ENCODE results near the gene RAB1A. TPM values are rescaled to one million over a fixed set of nuclear protein-coding genes. Genes with fewer than 3 reads are reported as not detected.
"Not testable (repeated sequence)": the region's sequence is repeated elsewhere in the genome, so short reads cannot be mapped to it uniquely, and the experiment has no call there.

RAB1A gene
- total RNA-seq, 2 experiments from 2014 or later = 71.8 to 75.8 TPM

DNA sequence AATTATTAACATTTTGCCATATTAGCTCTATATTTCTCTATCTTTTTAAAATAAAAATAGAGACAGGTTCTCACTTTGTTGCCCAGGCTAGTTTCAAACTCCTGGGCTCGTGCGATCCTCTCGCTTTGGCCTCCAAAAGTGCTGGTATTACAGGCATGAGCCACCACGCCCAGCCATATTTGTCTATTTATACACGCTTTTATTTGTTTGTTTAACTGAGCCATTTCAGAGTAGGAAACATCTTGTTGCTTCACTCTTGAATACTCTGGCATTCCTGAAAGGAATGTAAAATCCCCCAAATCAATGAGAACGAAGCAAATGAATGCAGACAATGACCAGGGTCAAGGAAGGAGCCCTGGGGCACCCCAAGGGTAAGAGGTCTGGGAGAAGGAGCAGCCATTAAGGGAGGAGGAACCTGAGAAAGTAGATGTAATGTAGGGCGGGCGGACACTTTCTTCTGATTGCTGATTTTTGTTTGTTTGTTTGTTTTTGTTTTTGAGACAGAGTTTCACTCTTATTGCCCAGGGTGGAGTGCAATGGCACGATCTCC lies 31.7 kb upstream of the RAB1A start:
- no peak for DNase-seq
- intact Hi-C loops (cut with micrococcal nuclease) = loop anchor here (10.0 kb wide), 1 partner anchor 257 kb away; no protein-coding TSS in a partner anchor
- no peak for ATAC-seq
- H3K27ac Mint-ChIP-seq = no peak overlapping the region
- no peaks in the 10 kb centered on the region for H3K36me3 Mint-ChIP-seq (ENCODE audit: low read depth)
- TF ChIP-seq, protein P1, sequence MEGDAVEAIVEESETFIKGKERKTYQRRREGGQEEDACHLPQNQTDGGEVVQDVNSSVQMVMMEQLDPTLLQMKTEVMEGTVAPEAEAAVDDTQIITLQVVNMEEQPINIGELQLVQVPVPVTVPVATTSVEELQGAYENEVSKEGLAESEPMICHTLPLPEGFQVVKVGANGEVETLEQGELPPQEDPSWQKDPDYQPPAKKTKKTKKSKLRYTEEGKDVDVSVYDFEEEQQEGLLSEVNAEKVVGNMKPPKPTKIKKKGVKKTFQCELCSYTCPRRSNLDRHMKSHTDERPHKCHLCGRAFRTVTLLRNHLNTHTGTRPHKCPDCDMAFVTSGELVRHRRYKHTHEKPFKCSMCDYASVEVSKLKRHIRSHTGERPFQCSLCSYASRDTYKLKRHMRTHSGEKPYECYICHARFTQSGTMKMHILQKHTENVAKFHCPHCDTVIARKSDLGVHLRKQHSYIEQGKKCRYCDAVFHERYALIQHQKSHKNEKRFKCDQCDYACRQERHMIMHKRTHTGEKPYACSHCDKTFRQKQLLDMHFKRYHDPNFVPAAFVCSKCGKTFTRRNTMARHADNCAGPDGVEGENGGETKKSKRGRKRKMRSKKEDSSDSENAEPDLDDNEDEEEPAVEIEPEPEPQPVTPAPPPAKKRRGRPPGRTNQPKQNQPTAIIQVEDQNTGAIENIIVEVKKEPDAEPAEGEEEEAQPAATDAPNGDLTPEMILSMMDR (IDR thresholded peaks at IDR 0.05) = no peak
- ChIA-PET CTCF (interaction anchor here (0.7 to 1.8 kb wide), 2 partner anchors 7 to 26 kb away, joined by 3 to 5 read pairs; no protein-coding TSS in a partner anchor), POLR2A (no interaction called here)
- no peaks in the 10 kb centered on the region for H3K27me3 Mint-ChIP-seq
- H3K9me3 Mint-ChIP-seq = no peaks in the 10 kb centered on the region
- peaks cover 19% of the 10 kb centered on the region for H3K4me1 Mint-ChIP-seq (ENCODE audit: low read depth)
- no peak overlapping the region for H3K4me3 Mint-ChIP-seq

DNA sequence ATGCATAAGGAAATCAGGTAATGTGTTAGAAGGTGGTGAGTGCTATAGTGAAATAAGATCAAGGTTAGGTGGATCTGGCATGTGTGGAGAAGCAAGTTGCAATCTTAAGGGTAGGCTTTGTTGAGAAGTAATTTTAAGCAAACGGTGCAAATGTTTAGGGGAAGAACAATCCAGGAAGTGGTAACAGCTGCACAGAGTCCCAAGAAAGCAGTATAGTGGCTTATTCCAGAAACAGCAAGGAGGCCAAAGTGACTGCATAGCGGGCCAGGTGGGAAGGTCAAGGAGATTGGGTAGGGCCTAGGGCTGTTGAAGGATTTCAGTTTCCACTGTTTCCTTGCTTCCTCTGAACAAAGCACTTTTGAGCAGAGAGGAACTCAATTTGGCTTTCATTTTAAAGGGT lies 30.0 kb upstream of the RAB1A start:
- Mint-ChIP-seq H3K4me1 (ENCODE audit: low read depth) (peaks cover 19% of the 10 kb centered on the region), H3K27me3 (no peaks in the 10 kb centered on the region), H3K9me3 (no peaks in the 10 kb centered on the region), H3K36me3 (ENCODE audit: low read depth) (no peaks in the 10 kb centered on the region), H3K27ac (no peak overlapping the region), H3K4me3 (no peak overlapping the region)
- no peak for DNase-seq
- ATAC-seq = no peak
- CTCF ChIA-PET = interaction anchor here (0.7 to 4.8 kb wide), 2 partner anchors 9 to 20 kb away, joined by 3 to 28 read pairs; no protein-coding TSS in a partner anchor
- intact Hi-C loops (cut with micrococcal nuclease) = loop anchor here (10.0 kb wide), 1 partner anchor 255 kb away; no protein-coding TSS in a partner anchor
- POLR2A ChIA-PET = no interaction called here
- TF ChIP-seq, protein P1 (IDR thresholded peaks at IDR 0.05) = no peak

DNA sequence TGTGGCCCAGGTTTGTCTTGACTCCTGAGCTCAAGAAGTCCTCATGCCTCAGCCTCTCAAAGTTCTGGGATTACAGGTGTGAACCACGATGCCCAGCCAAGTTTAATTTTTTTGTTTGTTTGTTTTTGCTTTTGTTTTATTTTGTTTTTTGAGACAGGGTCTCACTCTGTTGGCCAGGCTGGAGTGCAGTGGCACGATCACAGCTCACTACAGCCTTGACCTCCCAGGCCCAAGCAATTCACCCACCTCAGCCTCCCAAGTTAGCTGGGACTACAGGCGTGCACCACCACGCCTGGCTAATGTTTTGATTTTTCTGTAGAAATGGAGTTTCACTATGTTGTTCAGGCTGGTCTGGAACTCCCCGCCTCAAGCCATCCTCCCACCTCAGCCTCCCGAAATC lies 29.4 kb upstream of the RAB1A start:
- Mint-ChIP-seq H3K9me3 (no peaks in the 10 kb centered on the region), H3K27me3 (no peaks in the 10 kb centered on the region)
- POLR2A ChIA-PET = no interaction called here

DNA sequence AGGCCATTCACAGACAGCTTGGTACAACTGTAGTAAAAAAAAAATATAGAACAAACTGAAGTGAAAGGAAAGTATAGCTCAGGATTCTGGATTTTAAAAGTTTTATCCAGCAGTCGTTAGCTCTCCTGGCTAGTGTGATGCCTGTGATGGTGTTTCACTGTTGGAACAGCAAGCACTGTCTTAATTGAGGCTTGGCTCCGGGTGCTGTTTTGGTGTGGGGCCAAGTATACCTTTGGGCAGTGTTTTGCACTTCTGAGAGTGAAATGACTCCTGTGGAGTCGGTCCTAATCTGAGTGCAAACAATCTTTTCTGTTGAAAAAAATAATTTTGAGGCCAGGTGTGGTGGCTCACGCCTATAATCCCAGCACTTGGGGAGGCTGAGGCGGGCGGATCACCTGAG lies 28.7 kb upstream of the RAB1A start:
- no peak overlapping the region for H3K4me3 Mint-ChIP-seq
- ChIA-PET POLR2A (no interaction called here), CTCF (interaction anchor here (0.9 to 4.8 kb wide), 2 partner anchors 10 to 84 kb away, joined by 3 to 28 read pairs; no protein-coding TSS in a partner anchor)
- H3K27ac Mint-ChIP-seq = no peak overlapping the region
- H3K36me3 Mint-ChIP-seq (ENCODE audit: low read depth) = no peaks in the 10 kb centered on the region
- intact Hi-C loops (cut with micrococcal nuclease) = no loop called here
- no peak for ATAC-seq
- H3K9me3 Mint-ChIP-seq = no peaks in the 10 kb centered on the region
- peaks cover 11% of the 10 kb centered on the region for H3K4me1 Mint-ChIP-seq (ENCODE audit: low read depth)
- no peak for DNase-seq
- TF ChIP-seq, protein P1 (IDR thresholded peaks at IDR 0.05) = no peak
- H3K27me3 Mint-ChIP-seq = no peaks in the 10 kb centered on the region

More for the DNA sequence above, 29.4 kb upstream of the RAB1A start:
- ATAC-seq = no peak
- TF ChIP-seq, protein P1 (IDR thresholded peaks at IDR 0.05) = no peak
- Mint-ChIP-seq H3K27ac (no peak overlapping the region), H3K36me3 (ENCODE audit: low read depth) (no peaks in the 10 kb centered on the region), H3K4me1 (ENCODE audit: low read depth) (peaks cover 15% of the 10 kb centered on the region), H3K4me3 (no peak overlapping the region)
- no peak for DNase-seq
- CTCF ChIA-PET = interaction anchor here (0.7 to 4.8 kb wide), 2 partner anchors 10 to 19 kb away, joined by 3 to 28 read pairs; no protein-coding TSS in a partner anchor
- intact Hi-C loops (cut with micrococcal nuclease) = no loop called here

DNA sequence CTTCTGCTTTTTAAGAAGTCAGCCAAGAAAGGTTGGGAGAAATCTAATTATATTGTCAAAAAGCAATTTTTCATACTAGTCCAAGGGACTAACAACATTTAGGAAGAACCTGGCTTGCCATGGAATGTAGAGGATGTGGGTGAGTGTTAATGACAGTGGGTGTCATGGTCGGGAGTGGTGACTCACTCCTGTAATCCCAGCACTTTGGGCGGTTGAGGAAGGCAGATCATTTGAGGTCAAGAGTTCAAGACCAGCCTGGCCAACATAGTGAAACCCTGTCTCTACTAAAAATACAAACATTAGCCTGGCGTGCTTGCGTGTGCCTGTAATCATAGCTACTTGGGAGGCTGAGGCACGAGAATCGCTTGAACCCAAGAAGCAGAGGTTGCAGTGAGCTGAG lies 27.9 kb upstream of the RAB1A start:
- H3K27ac Mint-ChIP-seq; H3K4me3 Mint-ChIP-seq; H3K27me3 Mint-ChIP-seq; H3K4me1 Mint-ChIP-seq (ENCODE audit: low read depth); POLR2A ChIA-PET; DNase-seq; H3K36me3 Mint-ChIP-seq (ENCODE audit: low read depth); H3K9me3 Mint-ChIP-seq; ATAC-seq; intact Hi-C loops (cut with micrococcal nuclease): not testable (repeated sequence)
- CTCF ChIA-PET = interaction anchor here (0.9 to 4.8 kb wide), 3 partner anchors 11 to 93 kb away, joined by 3 to 28 read pairs (median 3); no protein-coding TSS in a partner anchor

Measured in activated CD8-positive, alpha-beta T cell treated with anti-CD3 and anti-CD28 coated beads for 36 hours (primary cell).